Esophagus squamous epithelium (tissue), 4 donors: ENCODE measurements around the gene SPECC1L.

Source experiments
- POLR2A ChIP-seq, 4 donors: fragments of 450-650 bp; IDR thresholded peaks; one replicate each; pipeline ENCODE4 v1.6.1; 2017; ENCODE audit warnings: antibody characterized with exemption in 4 of 4, mild to moderate bottlenecking in 4 of 4, moderate library complexity in 3 of 4
- TF ChIP-seq, protein P1 (sequence below), 6 experiments: fragments of 450-650 bp in 4 of 6; fragments of 200-600 bp in 2 of 6; sonication (generic) in 2 of 6; IDR thresholded peaks; one replicate each; pipeline ENCODE4 v1.5.1; 2016 to 2019; ENCODE audit warnings: antibody characterized with exemption in 6 of 6, mild to moderate bottlenecking in 4 of 6, moderate library complexity in 4 of 6

DNA sequence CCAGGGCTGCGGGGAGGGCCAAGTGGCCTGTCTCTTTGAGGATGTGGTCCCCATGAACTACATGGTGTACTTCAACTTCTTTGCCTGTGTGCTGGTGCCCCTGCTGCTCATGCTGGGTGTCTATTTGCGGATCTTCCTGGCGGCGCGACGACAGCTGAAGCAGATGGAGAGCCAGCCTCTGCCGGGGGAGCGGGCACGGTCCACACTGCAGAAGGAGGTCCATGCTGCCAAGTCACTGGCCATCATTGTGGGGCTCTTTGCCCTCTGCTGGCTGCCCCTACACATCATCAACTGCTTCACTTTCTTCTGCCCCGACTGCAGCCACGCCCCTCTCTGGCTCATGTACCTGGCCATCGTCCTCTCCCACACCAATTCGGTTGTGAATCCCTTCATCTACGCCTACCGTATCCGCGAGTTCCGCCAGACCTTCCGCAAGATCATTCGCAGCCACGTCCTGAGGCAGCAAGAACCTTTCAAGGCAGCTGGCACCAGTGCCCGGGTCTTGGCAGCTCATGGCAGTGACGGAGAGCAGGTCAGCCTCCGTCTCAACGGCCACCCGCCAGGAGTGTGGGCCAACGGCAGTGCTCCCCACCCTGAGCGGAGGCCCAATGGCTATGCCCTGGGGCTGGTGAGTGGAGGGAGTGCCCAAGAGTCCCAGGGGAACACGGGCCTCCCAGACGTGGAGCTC lies 170.2 kb downstream of the SPECC1L start:
- no peak for TF ChIP-seq POLR2A (IDR thresholded peaks at IDR 0.05)
- TF ChIP-seq, protein P1, sequence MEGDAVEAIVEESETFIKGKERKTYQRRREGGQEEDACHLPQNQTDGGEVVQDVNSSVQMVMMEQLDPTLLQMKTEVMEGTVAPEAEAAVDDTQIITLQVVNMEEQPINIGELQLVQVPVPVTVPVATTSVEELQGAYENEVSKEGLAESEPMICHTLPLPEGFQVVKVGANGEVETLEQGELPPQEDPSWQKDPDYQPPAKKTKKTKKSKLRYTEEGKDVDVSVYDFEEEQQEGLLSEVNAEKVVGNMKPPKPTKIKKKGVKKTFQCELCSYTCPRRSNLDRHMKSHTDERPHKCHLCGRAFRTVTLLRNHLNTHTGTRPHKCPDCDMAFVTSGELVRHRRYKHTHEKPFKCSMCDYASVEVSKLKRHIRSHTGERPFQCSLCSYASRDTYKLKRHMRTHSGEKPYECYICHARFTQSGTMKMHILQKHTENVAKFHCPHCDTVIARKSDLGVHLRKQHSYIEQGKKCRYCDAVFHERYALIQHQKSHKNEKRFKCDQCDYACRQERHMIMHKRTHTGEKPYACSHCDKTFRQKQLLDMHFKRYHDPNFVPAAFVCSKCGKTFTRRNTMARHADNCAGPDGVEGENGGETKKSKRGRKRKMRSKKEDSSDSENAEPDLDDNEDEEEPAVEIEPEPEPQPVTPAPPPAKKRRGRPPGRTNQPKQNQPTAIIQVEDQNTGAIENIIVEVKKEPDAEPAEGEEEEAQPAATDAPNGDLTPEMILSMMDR (IDR thresholded peaks at IDR 0.05) = no peak
